ENCODE results near the gene CADPS. TPM values are rescaled to one million over a fixed set of nuclear protein-coding genes. Genes with fewer than 3 reads are reported as not detected.

Gene CADPS
- total and polyA plus RNA-seq, 8 donors, result 16.1 to 112 (median 26.0) TPM

DNA sequence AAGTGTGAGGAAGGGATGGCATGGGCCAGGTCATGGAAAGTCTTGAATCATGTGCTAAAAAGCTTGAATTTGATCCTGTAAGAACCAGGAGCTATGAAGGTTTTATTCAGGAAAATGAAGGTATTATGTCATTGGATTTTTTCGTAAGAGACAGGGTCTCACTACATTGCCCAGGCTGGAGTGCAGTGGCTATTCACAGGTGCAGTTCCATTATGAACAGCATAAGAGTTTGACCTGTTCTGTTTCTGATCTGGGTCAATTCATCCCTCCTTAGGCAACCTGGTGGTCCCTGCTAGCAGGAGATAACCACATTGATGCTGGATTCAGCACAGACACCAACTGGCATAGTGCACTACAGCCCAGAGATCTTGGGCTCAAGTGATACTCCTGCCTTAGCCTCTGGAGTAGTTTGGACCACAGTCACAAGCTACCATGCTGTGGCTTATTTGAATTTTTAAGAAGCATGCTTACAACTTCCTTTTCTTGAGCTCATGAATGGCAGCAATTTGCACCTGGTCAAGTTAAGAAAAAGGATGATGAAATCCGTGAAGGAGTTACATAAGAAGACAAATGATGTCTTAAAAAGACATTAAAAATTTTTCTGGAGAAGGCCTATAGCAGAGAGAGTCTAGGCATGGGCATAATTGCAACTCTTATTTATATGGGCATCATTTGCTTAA, 79.1 kb downstream of the CADPS start:
- H3K4me1 ChIP-seq, result no peaks in the 10 kb centered on the region
- WGBS, 2 donors, result 64 to 70% methylated on average over 2 of the region's 2 CpGs
- ATAC-seq (no peak), FAIRE-seq (no peak), DNase-seq (no peak)
- TF ChIP-seq, protein P1, sequence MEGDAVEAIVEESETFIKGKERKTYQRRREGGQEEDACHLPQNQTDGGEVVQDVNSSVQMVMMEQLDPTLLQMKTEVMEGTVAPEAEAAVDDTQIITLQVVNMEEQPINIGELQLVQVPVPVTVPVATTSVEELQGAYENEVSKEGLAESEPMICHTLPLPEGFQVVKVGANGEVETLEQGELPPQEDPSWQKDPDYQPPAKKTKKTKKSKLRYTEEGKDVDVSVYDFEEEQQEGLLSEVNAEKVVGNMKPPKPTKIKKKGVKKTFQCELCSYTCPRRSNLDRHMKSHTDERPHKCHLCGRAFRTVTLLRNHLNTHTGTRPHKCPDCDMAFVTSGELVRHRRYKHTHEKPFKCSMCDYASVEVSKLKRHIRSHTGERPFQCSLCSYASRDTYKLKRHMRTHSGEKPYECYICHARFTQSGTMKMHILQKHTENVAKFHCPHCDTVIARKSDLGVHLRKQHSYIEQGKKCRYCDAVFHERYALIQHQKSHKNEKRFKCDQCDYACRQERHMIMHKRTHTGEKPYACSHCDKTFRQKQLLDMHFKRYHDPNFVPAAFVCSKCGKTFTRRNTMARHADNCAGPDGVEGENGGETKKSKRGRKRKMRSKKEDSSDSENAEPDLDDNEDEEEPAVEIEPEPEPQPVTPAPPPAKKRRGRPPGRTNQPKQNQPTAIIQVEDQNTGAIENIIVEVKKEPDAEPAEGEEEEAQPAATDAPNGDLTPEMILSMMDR (IDR thresholded peaks at IDR 0.05), result no peak
- no peaks in the 10 kb centered on the region for H3K27me3 ChIP-seq
- intact Hi-C loops (cut with DNase I), result no loop called here
- no peak overlapping the region for H3K4me3 ChIP-seq
- no peaks in the 10 kb centered on the region for H3K9me3 ChIP-seq
- H3K27ac ChIP-seq, result no peak overlapping the region
- H3K36me3 ChIP-seq, result no peaks in the 10 kb centered on the region

DNA sequence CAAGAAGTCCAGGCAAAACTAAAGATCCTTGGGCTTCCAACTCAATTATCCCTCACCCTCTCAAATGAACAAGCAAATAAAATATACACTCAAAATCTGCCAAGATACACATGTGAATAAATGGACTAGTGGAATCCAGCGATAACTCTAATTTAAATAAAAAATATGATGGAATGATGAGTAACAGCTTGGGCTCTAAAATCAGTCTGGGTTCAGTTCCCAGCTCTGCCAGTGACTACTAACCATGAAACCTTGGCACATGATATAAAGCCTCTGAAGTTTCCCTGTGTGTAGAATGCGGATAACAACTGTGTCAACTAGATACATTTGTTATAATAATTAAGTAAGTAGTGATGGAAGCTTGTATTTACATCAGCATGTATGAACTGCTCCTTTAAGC, 81.3 kb downstream of the CADPS start:
- 84 to 93% methylated on average over 2 of the region's 2 CpGs for WGBS, 2 donors

DNA sequence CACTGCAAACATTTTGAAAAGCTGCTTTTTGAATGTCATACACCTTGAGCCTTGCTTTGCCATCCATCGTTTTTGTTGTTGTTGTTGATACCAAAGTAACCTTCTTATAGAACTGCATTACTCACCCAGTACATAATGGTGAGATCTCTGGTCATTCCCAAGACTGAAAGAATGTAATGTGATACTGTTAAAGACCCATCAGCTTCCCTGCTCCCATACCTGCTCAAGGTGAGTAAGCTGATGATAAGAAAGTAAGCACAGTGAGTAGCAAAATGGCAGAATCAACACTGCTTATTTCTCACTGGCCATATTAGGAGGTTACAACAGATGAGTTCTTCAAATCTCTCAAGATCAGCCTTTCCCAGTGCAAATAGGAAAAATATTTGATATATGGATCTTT, 89.8 kb downstream of the CADPS start:
- ATAC-seq (no peak), FAIRE-seq (no peak), DNase-seq (no peak)
- WGBS, 2 donors, result 48 to 56% methylated on average over 1 of the region's 1 CpG
- TF ChIP-seq, protein P1 (IDR thresholded peaks at IDR 0.05), result no peak
- Histone ChIP-seq H3K27ac (no peak overlapping the region), H3K4me1 (no peaks in the 10 kb centered on the region), H3K4me3 (no peak overlapping the region), H3K27me3 (no peaks in the 10 kb centered on the region), H3K36me3 (no peaks in the 10 kb centered on the region), H3K9me3 (no peaks in the 10 kb centered on the region)
- intact Hi-C loops (cut with DNase I), result no loop called here

More for the DNA sequence above, 81.3 kb downstream of the CADPS start:
- FAIRE-seq, result no peak
- no peaks in the 10 kb centered on the region for H3K9me3 ChIP-seq
- TF ChIP-seq, protein P1 (IDR thresholded peaks at IDR 0.05), result no peak
- H3K27me3 ChIP-seq, result no peaks in the 10 kb centered on the region
- H3K4me3 ChIP-seq, result no peak overlapping the region
- DNase-seq, result no peak
- intact Hi-C loops (cut with DNase I), result no loop called here
- no peaks in the 10 kb centered on the region for H3K4me1 ChIP-seq
- ATAC-seq, result no peak
- H3K27ac ChIP-seq, result no peak overlapping the region
- H3K36me3 ChIP-seq, result no peaks in the 10 kb centered on the region

DNA sequence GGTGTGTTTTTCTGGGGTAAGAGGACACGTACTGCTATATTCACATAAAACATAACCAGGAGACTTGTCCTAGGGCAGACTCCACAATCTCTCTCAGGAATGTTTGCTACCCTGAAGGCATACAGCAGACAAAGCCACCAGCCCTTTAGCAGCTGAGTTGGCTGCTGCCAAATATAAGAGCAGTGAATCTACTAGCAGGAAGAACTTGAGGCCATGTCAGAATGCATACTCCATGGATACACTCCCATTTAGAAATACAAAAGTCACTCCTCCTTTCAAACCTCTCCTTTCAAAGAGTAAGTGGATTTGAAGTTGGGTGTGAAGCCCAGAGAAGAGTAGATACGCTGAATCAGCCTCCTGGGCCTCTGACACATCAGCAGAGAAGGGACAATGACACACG, 94.1 kb downstream of the CADPS start:
- intact Hi-C loops (cut with DNase I), result no loop called here
- no peaks in the 10 kb centered on the region for H3K4me1 ChIP-seq
- H3K36me3 ChIP-seq, result no peaks in the 10 kb centered on the region
- H3K9me3 ChIP-seq, result no peaks in the 10 kb centered on the region
- H3K4me3 ChIP-seq, result no peak overlapping the region
- DNase-seq (no peak), ATAC-seq (no peak), FAIRE-seq (no peak)
- no peaks in the 10 kb centered on the region for H3K27me3 ChIP-seq
- TF ChIP-seq, protein P1 (IDR thresholded peaks at IDR 0.05), result no peak
- H3K27ac ChIP-seq, result no peak overlapping the region
- WGBS, 2 donors, result 80 to 86% methylated on average over 3 of the region's 3 CpGs

DNA sequence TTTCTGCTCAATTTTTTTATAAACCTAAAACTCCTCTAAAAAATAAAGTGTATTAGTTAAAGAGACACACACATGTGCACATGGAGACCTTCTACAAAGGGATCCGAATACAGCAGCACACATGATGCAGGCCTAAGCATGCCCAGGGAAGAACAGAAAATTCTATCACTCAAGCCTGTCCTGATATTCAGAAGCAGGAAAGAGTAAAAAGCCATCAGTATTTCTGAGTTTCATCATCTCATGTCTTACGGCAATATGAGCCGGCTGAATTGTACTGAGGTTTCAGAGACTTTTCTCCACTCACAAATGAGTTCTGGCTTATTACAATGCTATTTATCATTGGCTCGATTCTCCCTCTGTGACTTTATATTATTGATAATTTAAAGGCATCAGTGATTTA, 97.5 kb downstream of the CADPS start:
- no peaks in the 10 kb centered on the region for H3K4me1 ChIP-seq
- FAIRE-seq, result no peak
- 77 to 87% methylated on average over 4 of the region's 4 CpGs for WGBS, 2 donors
- ATAC-seq, result no peak
- TF ChIP-seq, protein P1 (IDR thresholded peaks at IDR 0.05), result no peak
- H3K4me3 ChIP-seq, result no peak overlapping the region
- no peak for DNase-seq
- intact Hi-C loops (cut with DNase I), result no loop called here
- no peak overlapping the region for H3K27ac ChIP-seq
- no peaks in the 10 kb centered on the region for H3K27me3 ChIP-seq
- no peaks in the 10 kb centered on the region for H3K9me3 ChIP-seq
- no peaks in the 10 kb centered on the region for H3K36me3 ChIP-seq
